HUES64 (cell line): Measurements from ENCODE around the gene B3GALT5.

Experiments
- H3K27ac ChIP-seq: 2 replicates; pipeline ENCODE4 v1.7.0; 2013; ENCODE audit warnings: low read depth, low read length, inconsistent platforms
- H3K27me3 ChIP-seq: 2 replicates; pipeline ENCODE4 v1.6.1; 2013; ENCODE audit warnings: mild to moderate bottlenecking, low read length; ENCODE audit not compliant: insufficient read depth
- H3K36me3 ChIP-seq: 2 replicates; pipeline ENCODE4 v1.6.1; 2013; ENCODE audit warnings: mild to moderate bottlenecking, low read length; ENCODE audit not compliant: insufficient read depth
- H3K4me1 ChIP-seq: 2 replicates; pipeline ENCODE4 v1.6.1; 2013; ENCODE audit warnings: mild to moderate bottlenecking, low read length, moderate library complexity; ENCODE audit not compliant: insufficient read depth
- H3K4me3 ChIP-seq: 2 replicates; pipeline ENCODE4 v1.5.1; 2013; ENCODE audit warnings: mild to moderate bottlenecking, low read length, moderate library complexity
- H3K9ac ChIP-seq: 2 replicates; pipeline ENCODE4 v1.6.1; 2013; ENCODE audit warnings: mild to moderate bottlenecking, low read depth, low read length
- H3K9me3 ChIP-seq: 2 replicates; pipeline ENCODE4 v1.6.1; 2013; ENCODE audit warnings: low read depth, low read length; ENCODE audit not compliant: insufficient read depth
- WGBS: fragments of 150-250, 120-280 bp; methylation state at CpG from one replicate; pipeline ENCODE4 v1.1.7; 2013; ENCODE audit warnings: missing lambda C conversion rate; 5-methylcytosine and 5-hydroxymethylcytosine counted together

Gene B3GALT5

GRCh38 chr21:39632796-39633442, 20.2 kb downstream of the B3GALT5 start:
- 0 out of 2 replicates have a peak, but pooled peaks cover 4% of the 10 kb centered on the region for H3K36me3 ChIP-seq
- no peak overlapping the region for H3K4me3 ChIP-seq
- H3K27ac ChIP-seq = no peak overlapping the region
- no peak overlapping the region for H3K9ac ChIP-seq
- H3K27me3 ChIP-seq = no peaks in the 10 kb centered on the region
- no peaks in the 10 kb centered on the region for H3K9me3 ChIP-seq
- H3K4me1 ChIP-seq = peaks cover 37% of the 10 kb centered on the region
- WGBS = 85% methylated on average over 1 of the region's 1 CpG

GRCh38 chr21:39633770-39634181, 21.0 kb downstream of the B3GALT5 start:
- Histone ChIP-seq H3K27me3 (no peaks in the 10 kb centered on the region), H3K36me3 (no peaks in the 10 kb centered on the region), H3K9me3 (no peaks in the 10 kb centered on the region), H3K27ac (no peak overlapping the region), H3K4me1 (peaks cover 44% of the 10 kb centered on the region), H3K9ac (no peak overlapping the region), H3K4me3 (no peak overlapping the region)
- 96% methylated on average over 5 of the region's 5 CpGs for WGBS

- Histone ChIP-seq H3K4me3 (no peak overlapping the region), H3K9ac (no peak overlapping the region), H3K36me3 (no peaks in the 10 kb centered on the region), H3K9me3 (no peaks in the 10 kb centered on the region), H3K4me1 (peaks cover 46% of the 10 kb centered on the region), H3K27ac (no peak overlapping the region), H3K27me3 (no peaks in the 10 kb centered on the region)
- 93% methylated on average over 10 of the region's 10 CpGs for WGBS
Measured at GRCh38 chr21:39634507-39634906, 21.8 kb downstream of the B3GALT5 start.

GRCh38 chr21:39637197-39637970, 24.6 kb downstream of the B3GALT5 start:
- WGBS = 48% methylated on average over 8 of the region's 8 CpGs
- peak overlapping the region; percentile 71; the same call in 1 of the 2 replicates for H3K27ac ChIP-seq

GRCh38 chr21:39637971-39638240, 25.2 kb downstream of the B3GALT5 start:
- no peak overlapping the region for H3K9ac ChIP-seq
- peak overlapping the region; percentile 5; the same call in 1 of the 2 replicates for H3K27ac ChIP-seq
- WGBS = 75% methylated on average over 5 of the region's 5 CpGs
- H3K9me3 ChIP-seq = no peaks in the 10 kb centered on the region
- H3K36me3 ChIP-seq = no peaks in the 10 kb centered on the region
- H3K27me3 ChIP-seq = no peaks in the 10 kb centered on the region
- H3K4me1 ChIP-seq = peaks cover 49% of the 10 kb centered on the region
- no peak overlapping the region for H3K4me3 ChIP-seq

More at GRCh38 chr21:39637197-39637970, 24.6 kb downstream of the B3GALT5 start:
- Histone ChIP-seq H3K36me3 (no peaks in the 10 kb centered on the region), H3K9ac (no peak overlapping the region), H3K9me3 (no peaks in the 10 kb centered on the region), H3K4me3 (no peak overlapping the region), H3K4me1 (peaks cover 53% of the 10 kb centered on the region), H3K27me3 (no peaks in the 10 kb centered on the region)

GRCh38 chr21:39638281-39638680, 25.5 kb downstream of the B3GALT5 start:
- H3K27me3 ChIP-seq = no peaks in the 10 kb centered on the region
- H3K4me1 ChIP-seq = peaks cover 52% of the 10 kb centered on the region
- 84% methylated on average over 13 of the region's 13 CpGs for WGBS
- no peak overlapping the region for H3K4me3 ChIP-seq
- no peaks in the 10 kb centered on the region for H3K36me3 ChIP-seq
- no peaks in the 10 kb centered on the region for H3K9me3 ChIP-seq
- H3K9ac ChIP-seq = no peak overlapping the region
- H3K27ac ChIP-seq = peak overlapping the region; percentile 5; the same call in 1 of the 2 replicates

GRCh38 chr21:39640754-39641153, 28.0 kb downstream of the B3GALT5 start:
- peaks cover 68% of the 10 kb centered on the region for H3K4me1 ChIP-seq

GRCh38 chr21:39641827-39642450, 29.2 kb downstream of the B3GALT5 start:
- Histone ChIP-seq H3K9ac (no peak overlapping the region), H3K36me3 (peaks cover 9% of the 10 kb centered on the region), H3K4me3 (peak overlapping the region; percentile 28), H3K27ac (no peak overlapping the region; the same call in 1 of the 2 replicates), H3K9me3 (no peaks in the 10 kb centered on the region), H3K27me3 (no peaks in the 10 kb centered on the region), H3K4me1 (peaks cover 58% of the 10 kb centered on the region)
- WGBS = 51% methylated on average over 6 of the region's 6 CpGs

More at GRCh38 chr21:39640754-39641153, 28.0 kb downstream of the B3GALT5 start:
- H3K4me3 ChIP-seq = no peak overlapping the region
- H3K36me3 ChIP-seq = no peaks in the 10 kb centered on the region
- no peaks in the 10 kb centered on the region for H3K27me3 ChIP-seq
- H3K27ac ChIP-seq = no peak overlapping the region
- H3K9ac ChIP-seq = no peak overlapping the region
- 91% methylated on average over 4 of the region's 4 CpGs for WGBS
- H3K9me3 ChIP-seq = no peaks in the 10 kb centered on the region

- Histone ChIP-seq H3K9me3 (no peaks in the 10 kb centered on the region), H3K27me3 (no peaks in the 10 kb centered on the region), H3K36me3 (peaks cover 15% of the 10 kb centered on the region), H3K27ac (no peak overlapping the region), H3K4me1 (peaks cover 39% of the 10 kb centered on the region), H3K4me3 (no peak overlapping the region), H3K9ac (no peak overlapping the region)
- WGBS = 87% methylated on average over 6 of the region's 6 CpGs
Measured at GRCh38 chr21:39644062-39644560, 31.4 kb downstream of the B3GALT5 start.

GRCh38 chr21:39645331-39645730, 32.6 kb downstream of the B3GALT5 start:
- no peak overlapping the region for H3K4me3 ChIP-seq
- H3K9ac ChIP-seq = no peak overlapping the region
- H3K9me3 ChIP-seq = no peaks in the 10 kb centered on the region
- no peak overlapping the region for H3K27ac ChIP-seq
- H3K27me3 ChIP-seq = no peaks in the 10 kb centered on the region
- H3K4me1 ChIP-seq = peaks cover 39% of the 10 kb centered on the region
- WGBS = 89% methylated on average over 3 of the region's 3 CpGs
- H3K36me3 ChIP-seq = peaks cover 18% of the 10 kb centered on the region

- Histone ChIP-seq H3K9me3 (no peaks in the 10 kb centered on the region), H3K9ac (no peak overlapping the region), H3K4me3 (no peak overlapping the region), H3K27me3 (no peaks in the 10 kb centered on the region), H3K36me3 (peaks cover 36% of the 10 kb centered on the region), H3K4me1 (peaks cover 22% of the 10 kb centered on the region), H3K27ac (no peak overlapping the region)
- WGBS = 81% methylated on average over 6 of the region's 6 CpGs
Measured at GRCh38 chr21:39647476-39647875, 34.7 kb downstream of the B3GALT5 start.
